GM18517 (cell line): Measurements from ENCODE around the gene SEC23A.
"Not testable (repeated sequence)": the region's sequence is repeated elsewhere in the genome, so short reads cannot be mapped to it uniquely, and the experiment has no call there.

Experiments used
- ATAC-seq: cut with Tn5 transposase; IDR thresholded peaks from one replicate; pipeline ENCODE4 v1.9.1; 2021; ENCODE audit warnings: mild to moderate bottlenecking, moderate library complexity; ENCODE audit not compliant: unreplicated experiment

The SEC23A gene

DNA sequence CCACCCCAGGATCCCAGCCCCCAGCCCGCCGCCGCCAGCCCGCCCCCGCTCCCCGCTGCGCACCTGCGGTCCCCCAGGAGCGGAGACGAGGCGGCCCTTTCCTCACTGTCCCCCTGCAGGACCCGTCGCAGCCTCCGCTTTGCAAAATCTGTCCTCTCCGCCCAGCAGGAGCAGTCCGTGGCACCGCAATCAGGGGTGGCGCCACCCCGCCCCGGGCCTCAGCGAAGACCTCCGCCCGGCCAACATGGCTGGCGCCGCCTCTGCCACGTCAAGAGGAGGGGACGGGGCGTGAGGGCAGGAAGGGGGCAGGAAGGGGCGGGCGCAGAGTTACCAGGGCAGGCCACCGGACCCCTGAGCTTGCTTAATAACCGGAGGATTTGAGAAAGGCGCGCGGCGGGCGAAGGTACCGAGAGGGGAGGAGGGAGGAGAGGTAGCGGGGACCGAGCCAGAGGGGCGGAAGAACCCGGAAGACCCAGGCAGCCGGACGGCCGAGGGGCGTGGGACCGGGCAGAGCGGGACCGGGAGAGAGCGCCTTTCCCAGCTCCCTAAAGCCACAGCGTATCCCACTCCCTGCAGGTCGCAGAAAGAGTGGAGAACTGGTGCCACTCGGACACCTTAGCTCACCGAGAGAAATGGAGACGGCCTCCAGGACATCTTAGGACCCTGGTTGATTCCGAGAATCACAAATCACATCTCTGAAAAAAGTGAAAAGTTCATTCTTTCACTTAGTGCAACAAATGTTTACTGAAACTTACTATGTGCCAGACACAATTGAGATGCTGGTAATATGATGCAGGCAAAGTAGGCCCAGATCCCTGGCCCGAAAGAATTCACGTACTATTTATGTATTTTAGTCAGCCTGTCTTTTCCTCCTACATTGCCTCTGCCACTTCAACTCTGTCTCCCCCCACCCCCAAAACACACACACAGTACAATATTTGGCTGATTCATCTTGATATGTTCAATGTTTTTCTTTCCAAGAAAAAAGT is at the start of gene SEC23A:
Gene SEC23A, minus strand, starts transcription at position 267 of the 989 bp plus-strand sequence. CDS start 7,117 bp downstream, outside the sequence.
- peak; percentile 86 for ATAC-seq

DNA sequence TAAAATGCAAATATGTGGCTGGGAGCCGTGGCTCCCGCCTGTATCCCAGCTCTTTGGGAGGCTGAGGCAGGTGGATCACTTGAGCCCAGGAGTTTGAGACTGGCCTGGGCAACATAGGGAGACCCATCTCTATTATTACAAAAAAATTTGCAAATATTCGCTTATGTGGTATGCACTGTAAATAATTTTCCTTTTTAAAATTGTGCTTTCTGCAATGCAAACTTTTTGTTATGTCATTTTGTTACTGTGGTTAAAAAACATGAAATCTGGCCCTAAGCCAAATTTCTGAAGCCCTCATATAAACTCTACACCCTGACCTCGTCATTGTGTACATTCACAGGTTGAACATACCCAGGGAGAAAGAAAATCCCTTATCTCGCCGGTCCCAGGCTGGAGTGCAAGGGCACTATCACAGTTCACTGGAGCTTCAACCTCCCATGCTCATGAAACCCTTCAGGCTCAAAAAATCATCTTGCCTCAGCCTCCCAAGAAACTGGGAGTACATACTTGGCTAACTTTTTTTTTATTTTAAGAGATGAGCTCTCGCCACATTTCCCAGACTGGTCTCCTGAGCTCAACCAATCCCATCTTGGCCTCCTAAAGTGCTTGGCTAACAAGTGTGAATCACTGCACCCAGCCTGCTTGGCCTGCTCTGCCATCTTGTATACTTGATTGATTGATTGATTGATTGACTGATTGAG is 42.4 kb upstream of the SEC23A start:
- no peak for ATAC-seq

DNA sequence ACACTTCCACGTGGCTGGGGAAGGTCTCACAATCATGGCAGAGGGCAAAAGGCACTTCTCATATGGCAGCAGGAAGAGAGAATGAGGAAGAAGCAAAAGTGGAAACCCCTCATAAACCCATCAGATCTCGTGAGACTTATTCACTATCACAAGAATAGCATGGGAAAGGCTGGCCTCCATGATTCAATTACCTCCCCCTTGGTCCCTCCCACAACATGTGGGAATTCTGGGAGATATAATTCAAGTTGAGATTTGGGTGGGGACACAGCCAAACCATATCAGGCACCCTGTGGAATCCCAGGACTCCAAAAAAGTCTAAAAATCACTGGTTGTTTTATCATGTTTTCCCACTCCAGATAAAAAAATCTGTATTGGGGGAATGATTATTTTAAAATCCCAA is 40.2 kb upstream of the SEC23A start:
- ATAC-seq: not testable (repeated sequence)

DNA sequence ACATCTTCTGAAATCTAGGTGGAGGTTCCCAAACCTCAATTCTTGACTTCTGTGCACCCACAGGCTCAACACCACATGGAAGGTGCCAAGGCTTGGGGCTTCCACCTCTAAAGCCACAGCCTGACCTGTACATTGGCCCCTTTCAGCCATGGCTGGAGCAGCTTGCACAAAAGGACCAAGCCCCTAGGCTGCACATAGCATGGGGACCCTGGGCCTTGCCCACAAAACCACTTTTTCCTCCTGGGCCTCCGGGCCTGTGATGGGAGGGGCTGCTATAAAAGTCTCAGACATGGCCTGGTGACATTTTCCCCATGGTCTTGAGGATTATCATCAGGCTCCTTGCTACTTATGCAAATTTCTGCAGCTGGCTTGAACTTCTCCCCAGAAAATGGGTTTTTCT is 38.6 kb upstream of the SEC23A start:
- not testable (repeated sequence) for ATAC-seq

DNA sequence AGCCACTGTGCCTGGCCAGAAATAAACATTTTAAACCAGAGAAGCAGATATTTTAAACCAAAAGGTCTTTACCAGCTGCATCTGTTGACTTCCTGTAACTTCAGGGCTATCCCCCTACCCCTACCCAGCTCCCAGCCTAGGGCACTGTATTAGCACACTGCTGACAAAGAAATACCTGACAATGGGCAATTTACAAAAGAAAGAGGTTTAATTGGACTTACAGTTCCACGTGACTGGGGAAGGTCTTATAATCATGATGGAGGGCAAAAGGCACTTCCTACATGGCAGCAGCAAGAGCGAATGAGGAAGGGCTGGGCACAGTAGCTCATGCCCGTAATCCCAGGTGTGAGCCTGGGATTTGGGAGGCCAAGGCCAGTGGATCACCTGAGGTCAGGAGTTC is 37.1 kb upstream of the SEC23A start:
- no peak for ATAC-seq

DNA sequence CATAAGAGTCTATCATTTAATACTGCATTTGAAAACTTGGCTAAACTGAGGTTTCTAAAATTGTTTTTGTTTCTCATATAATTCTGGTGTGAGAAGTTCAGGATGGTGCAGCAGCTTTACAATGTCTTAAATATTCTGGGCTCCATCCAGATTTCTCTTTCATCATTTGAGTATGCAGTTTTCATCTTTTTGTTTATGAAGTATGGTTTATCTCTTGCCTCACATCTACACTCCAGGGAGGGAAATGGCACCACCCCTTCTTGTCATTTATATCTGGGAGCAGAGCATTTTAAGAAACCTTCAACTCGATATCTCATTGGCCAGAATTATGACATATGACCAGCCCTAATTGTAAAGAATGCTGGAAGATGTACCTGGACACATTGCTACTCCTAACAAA is 35.4 kb upstream of the SEC23A start:
- ATAC-seq: no peak

DNA sequence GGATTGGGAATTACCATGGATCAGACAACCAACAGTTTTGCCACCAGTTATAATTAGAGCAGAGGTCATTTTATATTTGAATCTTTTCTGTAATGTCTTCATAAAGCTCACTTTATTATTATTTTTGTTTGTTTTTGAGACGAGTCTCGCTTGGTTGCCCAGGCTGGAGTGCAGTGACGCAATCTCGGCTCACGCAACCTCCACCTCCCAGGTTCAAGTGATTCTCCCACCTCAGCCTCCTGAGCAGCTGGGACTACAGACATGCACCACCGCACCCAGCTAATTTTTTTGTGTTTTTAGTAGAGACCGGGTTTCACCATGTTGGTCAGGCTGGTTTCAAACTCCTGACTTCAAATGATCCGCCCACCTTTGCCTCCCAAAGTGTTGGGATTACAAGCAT is 34.8 kb upstream of the SEC23A start:
- ATAC-seq: not testable (repeated sequence)

DNA sequence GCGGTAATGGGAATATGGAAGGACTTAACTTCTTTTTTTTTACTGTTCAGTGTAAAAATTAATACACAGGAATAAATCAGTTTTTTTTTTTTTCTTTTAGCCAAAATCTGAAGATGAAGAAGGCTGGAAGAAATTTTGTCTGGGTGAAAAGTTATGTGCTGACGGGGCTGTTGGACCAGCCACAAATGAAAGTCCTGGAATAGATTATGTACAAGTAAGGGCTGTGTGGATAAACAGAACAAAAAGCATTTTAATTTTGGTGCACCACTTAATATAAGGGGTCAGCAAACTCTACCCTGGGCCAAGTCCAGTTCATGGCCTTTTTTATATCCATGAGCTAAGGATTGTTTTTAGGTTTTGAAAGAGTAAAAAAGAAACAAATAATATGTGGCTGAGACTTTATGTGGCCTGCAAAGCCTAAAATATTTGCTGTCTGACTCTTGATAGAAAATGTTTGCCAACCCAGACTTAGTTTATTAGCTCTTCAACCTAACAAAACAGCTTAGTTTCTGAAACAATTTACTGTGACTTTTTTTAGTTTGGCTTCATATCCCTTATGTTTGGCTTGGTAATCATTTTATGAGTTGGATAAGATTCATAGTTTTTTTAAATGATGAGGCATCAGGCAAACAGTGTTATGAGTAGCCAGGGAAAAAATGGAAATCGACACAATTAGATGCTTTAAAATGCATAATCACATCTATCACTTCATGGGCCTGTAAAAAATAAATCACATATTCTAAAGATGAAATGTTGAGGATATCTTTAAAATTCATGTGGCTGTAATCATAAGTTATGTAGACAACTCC is 19.5 kb upstream of the SEC23A start:
- ATAC-seq: no peak

DNA sequence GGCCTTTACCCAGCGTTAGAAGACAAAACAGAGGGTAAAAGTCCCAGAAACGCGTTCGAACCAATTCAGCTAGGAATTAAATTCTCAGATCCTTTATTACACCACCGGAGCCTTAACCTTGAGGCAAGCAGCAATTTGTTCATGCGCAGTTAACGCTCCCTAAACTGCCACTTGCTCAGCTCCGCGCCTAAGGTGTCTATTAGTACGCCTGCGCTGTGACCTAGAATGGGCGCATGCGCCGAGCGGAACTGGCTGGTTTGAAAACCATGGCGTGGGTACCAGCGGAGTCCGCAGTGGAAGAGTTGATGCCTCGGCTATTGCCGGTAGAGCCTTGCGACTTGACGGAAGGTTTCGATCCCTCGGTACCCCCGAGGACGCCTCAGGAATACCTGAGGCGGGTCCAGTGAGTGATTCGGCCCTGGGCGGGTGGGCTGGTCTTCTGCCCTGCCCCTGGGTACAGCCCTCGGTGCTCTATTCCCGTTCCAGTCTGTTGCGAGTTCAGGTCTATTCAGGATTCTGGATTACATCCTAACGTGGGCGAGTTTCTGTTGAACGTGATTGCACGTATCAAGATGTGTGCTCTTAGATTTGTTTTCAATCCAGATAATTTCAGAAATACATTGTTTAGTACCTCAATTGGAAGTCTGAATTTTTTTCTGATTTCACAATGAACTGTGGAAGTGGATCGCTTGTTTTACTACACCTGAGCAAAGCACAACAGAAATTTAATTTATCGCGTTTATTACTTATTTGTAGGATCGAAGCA is 11.2 kb upstream of the SEC23A start, which contains the start of gene GEMIN2:
Gene GEMIN2, plus strand, starts transcription at position 251 of the 766 bp plus-strand sequence. Its CDS starts 16 bp downstream, at position 267.
- ATAC-seq: peak; percentile 85

DNA sequence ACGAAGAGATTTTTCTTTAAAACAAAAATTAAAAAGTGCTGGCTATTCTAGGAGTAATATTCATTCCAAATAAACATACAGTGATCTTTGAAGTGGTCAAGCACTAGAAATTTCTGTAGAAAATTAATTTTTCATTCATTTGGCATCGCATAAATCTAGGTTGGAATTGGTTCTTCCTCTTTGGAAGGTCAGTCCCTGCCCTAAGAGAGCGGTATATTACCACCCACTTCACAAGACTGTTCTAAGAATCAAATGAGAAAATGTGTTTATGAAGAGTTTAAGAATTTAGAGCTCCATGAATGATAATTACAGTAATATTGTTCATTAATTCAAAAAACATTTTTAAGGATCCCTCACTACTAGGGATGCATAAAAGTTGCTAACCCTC is 10.6 kb upstream of the SEC23A start:
- ATAC-seq: no peak

DNA sequence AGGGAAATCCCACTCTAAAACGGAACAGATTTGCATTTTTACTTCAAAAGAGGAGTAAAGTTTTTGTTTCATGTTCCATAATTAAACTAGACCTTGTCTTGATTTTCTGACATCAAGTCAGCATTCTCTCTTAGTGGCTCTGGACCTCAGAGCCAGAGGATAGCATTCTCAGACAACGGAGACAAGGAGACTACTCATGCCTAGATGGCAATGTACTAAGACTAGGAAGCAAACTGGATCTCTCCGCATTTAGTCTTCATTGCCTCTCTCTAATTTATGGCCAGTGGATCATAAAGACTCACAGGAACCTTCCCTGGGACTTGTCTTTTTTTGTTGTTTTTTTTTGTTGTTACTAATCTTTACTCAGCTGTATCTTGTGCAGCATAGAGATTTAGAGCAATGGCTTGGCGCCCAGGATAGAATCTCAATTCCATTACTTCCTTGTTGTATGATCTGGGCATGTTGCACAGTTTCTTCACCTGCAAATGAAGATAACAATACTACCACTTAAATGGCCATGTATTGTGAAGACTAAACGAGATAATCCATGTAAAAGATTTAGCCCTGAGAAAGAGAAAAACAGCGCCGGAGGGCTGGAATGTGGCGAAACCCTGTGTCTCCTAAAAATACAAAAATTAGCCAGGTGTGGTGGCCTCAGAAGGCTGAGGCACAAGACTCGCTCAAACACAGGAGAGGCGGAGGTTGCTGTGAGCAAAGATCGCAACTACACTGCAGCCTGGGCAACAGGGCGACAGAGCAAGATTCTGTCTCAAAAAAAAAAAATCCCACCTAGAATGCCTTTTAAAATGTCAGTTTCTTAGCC is 7.1 kb upstream of the SEC23A start:
- ATAC-seq: no peak

DNA sequence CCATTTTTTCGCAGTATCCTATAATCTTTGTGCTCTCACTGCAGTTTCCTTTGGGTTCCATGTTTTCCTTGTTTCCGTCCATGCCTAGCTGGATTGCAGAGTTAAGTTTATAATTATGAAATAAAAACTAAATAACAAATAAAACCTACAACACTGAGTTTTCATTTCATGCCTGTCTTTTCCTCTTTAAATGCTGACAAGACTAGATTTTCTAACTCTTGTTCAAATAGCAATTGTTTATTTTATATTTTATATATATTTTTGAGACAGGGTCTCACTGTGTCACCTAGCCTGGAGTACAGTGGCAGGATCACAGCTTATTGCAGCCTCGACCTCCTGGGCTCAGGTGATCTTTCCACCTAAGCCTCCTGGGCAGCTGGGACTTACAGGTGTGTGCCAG is 5.8 kb upstream of the SEC23A start:
- ATAC-seq: no peak

DNA sequence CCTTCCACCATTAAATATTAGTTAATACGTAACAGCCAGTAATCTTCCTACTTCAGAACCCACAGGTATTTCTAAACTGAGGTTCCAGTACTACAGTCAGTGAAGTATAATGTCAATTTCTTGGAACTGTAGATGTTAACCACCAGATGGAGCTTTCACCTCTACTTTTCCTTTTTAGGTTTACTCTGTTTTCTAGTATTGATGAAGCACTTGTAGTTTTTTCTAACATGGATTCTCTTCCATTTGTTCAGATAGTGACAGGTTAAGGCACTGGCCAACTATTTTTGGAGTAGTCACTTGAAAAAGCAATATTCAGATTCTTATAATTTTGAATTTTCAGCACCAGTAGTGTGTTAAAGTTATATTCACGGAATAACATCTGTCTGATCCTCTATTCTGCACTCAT is 4.6 kb upstream of the SEC23A start:
- no peak for ATAC-seq

DNA sequence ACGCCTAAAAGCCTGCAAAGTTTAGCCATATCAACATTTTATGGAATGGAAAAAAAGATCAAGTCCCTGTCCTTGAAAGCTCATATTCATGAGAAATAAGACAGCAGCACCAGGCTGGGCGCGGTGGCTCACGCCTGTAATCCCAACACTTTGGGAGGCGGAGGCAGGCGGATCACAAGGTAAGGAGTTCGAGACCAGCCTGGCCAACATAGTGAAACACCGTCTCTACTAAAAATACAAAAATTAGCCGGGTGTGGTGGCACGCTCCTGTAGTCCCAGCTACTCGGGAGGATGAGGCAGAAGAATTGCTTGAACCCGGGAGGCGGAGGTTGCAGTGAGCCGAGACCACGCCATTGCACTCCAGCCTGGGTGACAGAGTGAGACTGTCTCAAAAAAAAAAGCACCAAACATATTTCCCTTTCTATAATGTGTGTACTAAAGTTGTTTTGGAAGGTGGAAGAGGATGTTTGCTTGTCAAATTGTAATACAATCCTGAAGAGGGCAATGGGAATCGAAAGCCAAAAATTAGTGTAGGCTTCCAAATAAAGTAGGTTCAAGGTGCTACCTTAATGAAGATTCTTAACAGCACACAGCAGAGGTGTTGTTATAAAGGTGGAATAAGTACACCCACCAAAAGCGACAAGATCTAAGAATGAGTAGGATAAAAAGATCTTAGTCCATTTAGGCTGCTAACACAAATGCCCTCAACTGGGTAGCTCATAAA is 1.2 kb upstream of the SEC23A start:
- ATAC-seq: not testable (repeated sequence)

DNA sequence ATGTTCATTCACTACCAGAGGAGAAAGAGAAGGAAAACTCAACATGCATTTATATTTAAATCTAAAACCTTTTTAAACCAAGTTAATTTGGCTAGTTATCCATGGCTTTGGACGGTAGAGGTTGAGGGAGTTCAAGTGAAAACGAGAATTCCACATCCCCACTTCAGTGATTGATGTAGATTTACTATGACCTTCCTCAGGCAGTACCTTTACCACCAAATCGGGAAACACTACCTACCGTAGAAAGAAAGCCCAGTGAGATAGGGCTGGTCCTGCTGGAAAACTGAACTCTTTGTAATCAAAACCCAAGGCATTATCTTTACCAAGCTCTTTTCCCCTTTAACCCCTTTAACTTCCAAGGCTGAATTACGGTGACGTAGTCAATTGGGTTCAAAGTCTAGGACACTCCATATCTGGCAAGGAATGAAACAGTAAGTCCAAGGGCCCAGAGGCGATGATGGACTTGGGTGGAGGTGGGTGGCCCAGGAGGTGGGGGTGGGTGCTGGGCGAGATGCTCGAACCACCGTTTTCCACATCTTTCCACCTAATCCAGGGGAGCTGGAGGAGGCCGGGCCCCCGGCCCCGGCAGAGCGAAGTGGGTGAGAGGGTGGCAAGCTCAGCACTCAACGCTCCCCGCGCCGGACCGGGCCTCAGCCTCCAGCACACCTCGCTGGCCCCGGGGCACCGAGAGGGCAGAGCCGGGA is 618 bp downstream of the SEC23A start:
- ATAC-seq: peak; percentile 18

DNA sequence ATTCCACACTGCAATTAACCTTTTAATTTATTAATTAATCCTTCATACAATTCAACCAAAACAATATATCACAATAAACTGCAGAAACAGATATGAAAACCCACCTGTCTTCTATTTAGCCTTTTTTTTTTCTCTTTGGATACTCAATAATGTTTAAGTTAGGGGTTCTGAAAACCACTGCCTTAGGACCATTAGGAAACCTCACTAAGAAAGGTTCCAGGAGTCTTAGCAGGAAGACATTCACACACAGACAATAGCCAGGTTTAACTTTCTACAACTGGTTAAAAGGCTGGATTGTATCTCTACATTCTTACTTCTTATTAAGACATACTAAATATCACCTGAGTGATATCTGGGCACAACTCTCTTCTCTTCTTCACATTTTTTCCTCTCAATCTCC is 3.3 kb downstream of the SEC23A start:
- no peak for ATAC-seq

DNA sequence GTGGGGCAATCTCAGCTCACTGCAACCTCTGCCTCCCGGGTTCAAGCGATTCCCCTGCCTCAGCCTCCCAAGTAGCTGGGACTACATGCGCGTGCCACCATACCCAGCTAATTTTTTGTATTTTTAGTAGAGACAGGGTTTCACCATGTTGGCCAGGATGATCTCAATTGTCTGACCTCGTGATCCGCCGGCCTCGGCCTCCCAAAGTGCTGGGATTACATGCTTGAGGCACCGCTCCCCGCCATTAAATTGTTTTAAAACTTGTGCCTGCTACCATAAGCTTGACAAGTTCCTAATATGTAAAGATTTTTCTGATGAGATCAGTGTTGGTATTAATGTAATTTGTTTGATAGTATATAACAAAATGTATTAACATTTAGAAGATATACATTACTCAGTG is 3.8 kb downstream of the SEC23A start:
- ATAC-seq: not testable (repeated sequence)

DNA sequence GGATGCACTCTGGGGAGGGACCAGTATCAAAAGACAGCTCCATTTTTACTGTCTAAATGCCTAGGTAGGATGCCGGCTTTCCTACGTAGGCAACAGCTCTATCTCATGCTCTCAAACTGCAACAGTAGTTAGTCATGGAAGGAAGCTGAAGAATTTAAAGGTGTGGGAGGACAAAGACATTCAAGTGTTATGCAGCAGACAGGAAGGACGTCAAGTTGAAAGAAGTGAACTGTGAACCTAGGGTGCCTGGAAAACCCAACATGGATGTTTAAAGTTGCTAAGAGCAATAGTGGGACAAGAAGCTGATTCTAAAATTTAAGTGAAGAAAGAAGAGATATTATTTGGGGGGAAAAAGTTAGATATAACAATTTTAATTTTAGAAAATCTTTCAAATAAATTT is 5.9 kb downstream of the SEC23A start:
- ATAC-seq: no peak
